Activated T-cell treated with anti-CD3 and anti-CD28 coated beads for 24 hours (primary cell): ENCODE results near the gene MFAP2.
"Not testable (repeated sequence)": the region's sequence is repeated elsewhere in the genome, so short reads cannot be mapped to it uniquely, and the experiment has no call there.

Experiments used
- DNase-seq: peaks from one replicate; pipeline ENCODE4 v3.0.0-alpha.2; 2020; ENCODE audit warnings: low read depth

Gene MFAP2

GRCh38 chr1:16961297-16962133, 18.9 kb downstream of the MFAP2 start:
- DNase-seq: no peak

- DNase-seq: peak; percentile 74
Observed at GRCh38 chr1:16960560-16961296, 19.7 kb downstream of the MFAP2 start.

GRCh38 chr1:16958475-16958874, 21.9 kb downstream of the MFAP2 start:
- DNase-seq: no peak

- DNase-seq: no peak
Observed at GRCh38 chr1:16957731-16958130, 22.7 kb downstream of the MFAP2 start.

GRCh38 chr1:16956775-16957174, 23.6 kb downstream of the MFAP2 start:
- DNase-seq: no peak

GRCh38 chr1:16955186-16955585, 25.2 kb downstream of the MFAP2 start:
- no peak for DNase-seq

- DNase-seq: no peak
Observed at GRCh38 chr1:16954579-16954978, 25.8 kb downstream of the MFAP2 start.

- DNase-seq: not testable (repeated sequence)
Observed at GRCh38 chr1:16952376-16952775, 28.0 kb downstream of the MFAP2 start.

- DNase-seq: not testable (repeated sequence)
Observed at GRCh38 chr1:16949026-16949425, 31.4 kb downstream of the MFAP2 start.

GRCh38 chr1:16948282-16948891, 32.0 kb downstream of the MFAP2 start:
- not testable (repeated sequence) for DNase-seq

- DNase-seq: no peak
Observed at GRCh38 chr1:16946646-16947045, 33.8 kb downstream of the MFAP2 start.

GRCh38 chr1:16946185-16946584, 34.2 kb downstream of the MFAP2 start:
- DNase-seq: not testable (repeated sequence)

- DNase-seq: not testable (repeated sequence)
Observed at GRCh38 chr1:16945512-16945911, 34.9 kb downstream of the MFAP2 start.

GRCh38 chr1:16944038-16944437, 36.4 kb downstream of the MFAP2 start:
- no peak for DNase-seq

GRCh38 chr1:16939386-16940180, 40.8 kb downstream of the MFAP2 start:
- not testable (repeated sequence) for DNase-seq

GRCh38 chr1:16938351-16939321, 41.8 kb downstream of the MFAP2 start:
- DNase-seq: no peak

GRCh38 chr1:16936580-16936979, 43.8 kb downstream of the MFAP2 start:
- DNase-seq: not testable (repeated sequence)

GRCh38 chr1:16933945-16934344, 46.5 kb downstream of the MFAP2 start:
- DNase-seq: not testable (repeated sequence)

GRCh38 chr1:16931206-16931934, 49.0 kb downstream of the MFAP2 start:
- not testable (repeated sequence) for DNase-seq
